Measurements from ENCODE around the gene HCAR1.
"Not testable (repeated sequence)": the region's sequence is repeated elsewhere in the genome, so short reads cannot be mapped to it uniquely, and the experiment has no call there.

DNA sequence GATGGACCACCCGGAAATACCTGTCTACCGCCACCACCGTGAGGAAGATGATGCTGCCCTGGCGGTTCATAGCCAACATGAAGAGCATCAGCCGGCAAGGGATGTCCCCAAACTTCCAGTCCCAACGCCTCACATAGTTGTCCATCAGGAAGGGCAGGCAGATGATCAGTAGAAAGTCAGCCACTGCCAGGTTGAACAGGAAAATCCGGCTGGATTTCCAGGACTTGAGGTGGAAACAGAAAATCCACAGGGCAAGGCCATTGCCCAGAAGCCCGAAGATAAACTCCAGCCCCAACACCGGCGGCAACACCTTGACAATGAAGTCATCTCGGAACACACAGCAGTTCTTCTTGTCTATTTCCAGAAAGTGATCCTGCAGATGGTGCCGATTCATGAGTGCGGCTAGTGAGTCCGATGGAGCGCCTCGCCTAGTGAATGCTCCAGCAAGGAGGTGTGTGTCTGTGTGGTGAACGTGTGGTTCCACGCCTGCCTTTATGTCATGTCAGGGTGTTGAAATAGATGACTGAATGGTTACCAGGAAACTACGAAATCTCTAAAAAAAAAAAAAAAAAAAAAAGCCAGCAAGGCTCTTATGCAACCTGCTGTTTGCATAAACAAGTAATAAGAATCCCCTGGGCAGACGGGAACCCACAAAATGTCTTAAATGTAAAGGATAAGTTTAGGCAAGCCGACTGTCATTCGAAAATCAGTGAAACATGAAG lies 27.6 kb downstream of the HCAR1 start, which contains the start of gene HCAR2:
- TF ChIP-seq CTCF, POLR2A (IDR thresholded peaks at IDR 0.05): not testable (repeated sequence)

Data from tibial nerve (tissue), 3 donors.